A673 (cell line): Measurements from ENCODE around the gene GNAT2. TPM values are rescaled to one million over a fixed set of nuclear protein-coding genes. Genes with fewer than 3 reads are reported as not detected.

Experiments used
- BruUV-seq: library from RNA; stranded (reverse); fragments of 400-500 nt; replicated peaks from 2 replicates; lab custom pipeline; 2021; lab: Mats Ljungman, UMichigan
- CTCF ChIA-PET: fragments of 300-600 bp; sonication (Branson Sonifier 250); formaldehyde crosslinking; loops from one replicate; lab custom pipeline; 2022; ENCODE audit warnings: antibody characterized with exemption; lab: Charles Lee
- POLR2A ChIA-PET: fragments of 300-600 bp; sonication (Branson Sonifier 250); formaldehyde crosslinking; loops from one replicate; lab custom pipeline; 2022; ENCODE audit warnings: antibody characterized with exemption; ENCODE audit not compliant: low non-redundant PET; lab: Charles Lee
- DNase-seq: peaks from one replicate; pipeline ENCODE4 v3.0.0-alpha.2; 2015; ENCODE audit warnings: low spot score
- H3K27ac ChIP-seq: fragments of 200-600 bp; sonication (generic); 2 replicates; pipeline ENCODE4 v1.5.1; 2016; ENCODE audit warnings: mixed run types, low read depth, mild to moderate bottlenecking, mixed read lengths, antibody characterized with exemption, low read length; ENCODE audit not compliant: poor library complexity, severe bottlenecking
- H3K27me3 ChIP-seq: fragments of 200-600 bp; sonication (generic); replicated peaks from 2 replicates; pipeline ENCODE4 v1.6.1; 2017; ENCODE audit warnings: mixed run types, low read depth, mild to moderate bottlenecking, mixed read lengths, antibody characterized with exemption, low read length; ENCODE audit not compliant: insufficient read depth, poor library complexity
- H3K36me3 ChIP-seq: fragments of 200-600 bp; sonication (generic); 2 replicates; pipeline ENCODE4 v1.6.1; 2016; ENCODE audit warnings: mixed run types, mild to moderate bottlenecking, mixed read lengths, antibody characterized with exemption, low read length; ENCODE audit not compliant: insufficient read depth, poor library complexity, severe bottlenecking
- H3K4me1 ChIP-seq: fragments of 200-600 bp; sonication (generic); 2 replicates; pipeline ENCODE4 v1.6.1; 2017; ENCODE audit warnings: mixed run types, mild to moderate bottlenecking, mixed read lengths, antibody characterized with exemption, low read length; ENCODE audit not compliant: insufficient read depth, poor library complexity, severe bottlenecking
- H3K4me3 ChIP-seq: fragments of 200-600 bp; sonication (generic); 2 replicates; pipeline ENCODE4 v1.5.1; 2016; ENCODE audit warnings: low read depth, mixed run types, mild to moderate bottlenecking, mixed read lengths, low read length; ENCODE audit not compliant: poor library complexity, severe bottlenecking
- H3K9me3 ChIP-seq: fragments of 200-600 bp; sonication (generic); 2 replicates; pipeline ENCODE4 v1.6.1; 2016; ENCODE audit warnings: mixed run types, low read depth, mild to moderate bottlenecking, mixed read lengths, antibody characterized with exemption, low read length; ENCODE audit not compliant: poor library complexity, severe bottlenecking
- CTCF ChIP-seq: fragments of 300-800, 200-600 bp; sonication (generic); conservative IDR thresholded peaks from 2 replicates; pipeline ENCODE4 v1.5.1; 2017; ENCODE audit warnings: low read depth, mild to moderate bottlenecking, antibody characterized with exemption, low read length, moderate library complexity, mixed read lengths
- EZH2 ChIP-seq: fragments of 200-600 bp; sonication (generic); IDR thresholded peaks from 2 replicates; pipeline ENCODE4 v1.6.1; 2017; ENCODE audit warnings: borderline replicate concordance, low read depth, mild to moderate bottlenecking, mixed read lengths, antibody characterized with exemption, low read length; ENCODE audit not compliant: poor library complexity, severe bottlenecking
- intact Hi-C: fragments of 100-400 bp; cut with micrococcal nuclease; formaldehyde crosslinking; loops from one replicate; pipeline ENCODE4 v1.10.0; 2022; ENCODE audit not compliant: unreplicated experiment
- total RNA-seq: library from RNA; stranded (reverse); gene quantifications from 2 replicates; pipeline ENCODE4 v1.2.3, GENCODE V29; 2021

The GNAT2 gene
- total RNA-seq, 1 experiment from 2014 or later: not detected

GRCh38 chr1:109657395-109657794, 38.0 kb upstream of the GNAT2 start:
- H3K36me3 ChIP-seq: peaks cover 40% of the 10 kb centered on the region
- peak overlapping the region; percentile 97 for H3K4me3 ChIP-seq
- ChIA-PET CTCF (interaction anchor here (1.1 kb wide), 1 partner anchor 327 kb away, joined by 3 read pairs; the partner anchor contains the start of gene AHCYL1), POLR2A (no interaction called here)
- BruUV-seq: no TSS peak
- H3K27ac ChIP-seq: peak overlapping the region; percentile 27
- H3K9me3 ChIP-seq: no peaks in the 10 kb centered on the region
- TF ChIP-seq EZH2 (no peak), CTCF (no peak)
- DNase-seq: peak; percentile 1
- peaks cover 23% of the 10 kb centered on the region for H3K4me1 ChIP-seq
- no peaks in the 10 kb centered on the region for H3K27me3 ChIP-seq
- intact Hi-C loops: no loop called here

DNA sequence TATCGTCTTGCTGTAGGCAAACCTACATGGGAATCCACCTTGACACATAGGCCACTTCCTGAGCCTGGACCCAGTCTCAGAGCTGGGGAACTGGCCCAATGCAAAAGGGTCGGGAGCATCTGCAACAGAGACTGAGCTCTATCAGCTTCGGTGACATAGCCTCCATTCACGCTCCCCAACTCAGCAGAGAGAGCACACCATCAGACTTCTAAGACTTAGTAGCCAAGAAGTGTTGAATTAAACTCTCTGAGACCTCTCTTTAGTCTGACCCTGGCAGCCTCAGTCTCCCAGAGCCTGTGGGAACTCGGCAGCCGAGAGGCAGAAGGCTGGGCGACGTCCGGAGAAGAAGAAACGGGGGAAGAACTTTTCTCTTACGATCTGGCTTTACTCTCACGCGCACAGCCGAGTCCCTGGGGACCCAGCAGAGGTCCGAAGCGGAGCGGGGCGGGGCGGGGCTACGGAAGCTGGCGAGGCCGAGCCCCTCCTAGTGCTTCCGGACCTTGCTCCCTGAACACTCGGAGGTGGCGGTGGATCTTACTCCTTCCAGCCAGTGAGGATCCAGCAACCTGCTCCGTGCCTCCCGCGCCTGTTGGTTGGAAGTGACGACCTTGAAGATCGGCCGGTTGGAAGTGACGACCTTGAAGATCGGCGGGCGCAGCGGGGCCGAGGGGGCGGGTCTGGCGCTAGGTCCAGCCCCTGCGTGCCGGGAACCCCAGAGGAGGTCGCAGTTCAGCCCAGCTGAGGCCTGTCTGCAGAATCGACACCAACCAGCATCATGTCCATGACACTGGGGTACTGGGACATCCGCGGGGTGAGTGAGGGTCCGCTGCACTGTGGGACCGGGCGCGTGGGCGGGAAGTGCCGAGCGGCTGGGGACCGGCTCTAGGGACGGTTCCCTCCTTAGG, 36.5 kb upstream of the GNAT2 start, which contains the start of gene GSTM4:
Gene GSTM4, plus strand, starts transcription at position 485 of the 905 bp plus-strand sequence. Its CDS starts 291 bp downstream, at position 776.
- POLR2A ChIA-PET: interaction anchor here (0.6 to 0.7 kb wide), 2 partner anchors 65 to 97 kb away, joined by 8 to 11 read pairs; no protein-coding TSS in a partner anchor
- H3K27me3 ChIP-seq: no peaks in the 10 kb centered on the region
- intact Hi-C loops: no loop called here
- no peaks in the 10 kb centered on the region for H3K9me3 ChIP-seq
- peak; percentile 95 for DNase-seq
- CTCF ChIA-PET: no interaction called here
- TF ChIP-seq CTCF (no peak), EZH2 (no peak)
- H3K36me3 ChIP-seq: peaks cover 29% of the 10 kb centered on the region
- H3K27ac ChIP-seq: peak within 1 kb of the TSS; percentile 93
- H3K4me1 ChIP-seq: peaks cover 37% of the 10 kb centered on the region
- TSS peak; percentile 75 for BruUV-seq
- H3K4me3 ChIP-seq: peak within 1 kb of the TSS; percentile 97

DNA sequence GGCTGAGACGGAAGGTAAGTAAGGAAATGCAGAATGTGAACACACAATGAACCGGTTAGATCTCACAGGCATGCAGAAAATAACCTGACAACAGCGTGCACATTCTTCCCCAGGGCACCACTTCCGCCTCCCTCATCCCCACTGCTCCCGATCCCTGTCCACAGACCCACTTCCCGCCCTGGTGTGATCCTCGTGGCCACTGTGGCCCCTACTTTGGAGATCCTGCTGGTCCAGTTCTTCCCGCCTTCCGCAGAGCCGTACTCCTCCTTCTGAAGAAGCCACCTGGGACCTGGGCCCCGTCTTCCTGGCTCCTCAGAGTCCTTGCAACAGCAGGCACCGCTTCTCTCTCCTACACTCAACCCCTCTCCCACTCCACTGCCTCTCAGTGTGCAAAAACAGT, 35.1 kb upstream of the GNAT2 start:
- peaks cover 17% of the 10 kb centered on the region for H3K36me3 ChIP-seq
- peaks cover 50% of the 10 kb centered on the region for H3K4me1 ChIP-seq
- DNase-seq: peak; percentile 82
- no peaks in the 10 kb centered on the region for H3K9me3 ChIP-seq
- ChIA-PET POLR2A (no interaction called here), CTCF (interaction anchor here (0.7 kb wide), 1 partner anchor 455 kb away, joined by 25 read pairs; no protein-coding TSS in a partner anchor)
- no TSS peak for BruUV-seq
- H3K4me3 ChIP-seq: peak overlapping the region; percentile 97
- TF ChIP-seq CTCF: no peak
- peak overlapping the region; percentile 93 for H3K27ac ChIP-seq
- no peaks in the 10 kb centered on the region for H3K27me3 ChIP-seq
- intact Hi-C loops: no loop called here
